SK-N-DZ (cell line): Measurements from ENCODE around the gene CFAP126.

Source experiments
- small RNA-seq, 2 experiments: library from RNA; depleted of rRNA; stranded (forward); fragments of <200 nt; gene quantifications; one replicate each; pipeline ENCODE3, GENCODE V24; 2014

The CFAP126 gene

Small RNA genes within 50 kb of the gene (small RNA-seq; reads per million reads assigned to genes)
- gene AL592295.2 (0 reads per million in 2 experiments), gene RNU6-481P (0 reads per million in 2 experiments)
